ENCODE measurements around the gene ACTA2.

DNA sequence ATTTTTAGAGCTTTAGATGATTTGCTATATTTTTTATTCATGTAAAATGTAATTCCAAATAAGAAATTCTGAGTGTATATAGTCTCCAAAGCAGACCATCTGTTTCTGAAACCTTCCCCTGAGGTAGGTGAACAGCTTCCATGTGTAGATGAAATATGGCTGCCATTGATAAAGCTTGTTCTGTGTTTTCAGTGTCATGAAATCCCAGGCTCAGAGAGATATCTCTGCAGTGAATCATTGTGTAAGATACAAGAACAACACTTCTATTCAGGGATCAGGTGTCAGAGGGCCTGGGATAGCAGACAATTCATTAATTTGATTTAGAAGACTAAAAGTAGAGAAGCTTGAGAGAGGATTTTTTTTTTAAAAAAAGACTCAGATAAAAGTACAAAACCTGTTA, 29.1 kb downstream of the ACTA2 start:
- TF ChIP-seq POLR2A (IDR thresholded peaks at IDR 0.05): no peak
- TF ChIP-seq, protein P1, sequence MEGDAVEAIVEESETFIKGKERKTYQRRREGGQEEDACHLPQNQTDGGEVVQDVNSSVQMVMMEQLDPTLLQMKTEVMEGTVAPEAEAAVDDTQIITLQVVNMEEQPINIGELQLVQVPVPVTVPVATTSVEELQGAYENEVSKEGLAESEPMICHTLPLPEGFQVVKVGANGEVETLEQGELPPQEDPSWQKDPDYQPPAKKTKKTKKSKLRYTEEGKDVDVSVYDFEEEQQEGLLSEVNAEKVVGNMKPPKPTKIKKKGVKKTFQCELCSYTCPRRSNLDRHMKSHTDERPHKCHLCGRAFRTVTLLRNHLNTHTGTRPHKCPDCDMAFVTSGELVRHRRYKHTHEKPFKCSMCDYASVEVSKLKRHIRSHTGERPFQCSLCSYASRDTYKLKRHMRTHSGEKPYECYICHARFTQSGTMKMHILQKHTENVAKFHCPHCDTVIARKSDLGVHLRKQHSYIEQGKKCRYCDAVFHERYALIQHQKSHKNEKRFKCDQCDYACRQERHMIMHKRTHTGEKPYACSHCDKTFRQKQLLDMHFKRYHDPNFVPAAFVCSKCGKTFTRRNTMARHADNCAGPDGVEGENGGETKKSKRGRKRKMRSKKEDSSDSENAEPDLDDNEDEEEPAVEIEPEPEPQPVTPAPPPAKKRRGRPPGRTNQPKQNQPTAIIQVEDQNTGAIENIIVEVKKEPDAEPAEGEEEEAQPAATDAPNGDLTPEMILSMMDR (IDR thresholded peaks at IDR 0.05): no peak
- TF ChIP-seq EP300 (IDR thresholded peaks at IDR 0.05): no peak

All from tibial nerve (tissue), 4 donors.